ENCODE data around the gene SLC13A3.

Gene SLC13A3

DNA sequence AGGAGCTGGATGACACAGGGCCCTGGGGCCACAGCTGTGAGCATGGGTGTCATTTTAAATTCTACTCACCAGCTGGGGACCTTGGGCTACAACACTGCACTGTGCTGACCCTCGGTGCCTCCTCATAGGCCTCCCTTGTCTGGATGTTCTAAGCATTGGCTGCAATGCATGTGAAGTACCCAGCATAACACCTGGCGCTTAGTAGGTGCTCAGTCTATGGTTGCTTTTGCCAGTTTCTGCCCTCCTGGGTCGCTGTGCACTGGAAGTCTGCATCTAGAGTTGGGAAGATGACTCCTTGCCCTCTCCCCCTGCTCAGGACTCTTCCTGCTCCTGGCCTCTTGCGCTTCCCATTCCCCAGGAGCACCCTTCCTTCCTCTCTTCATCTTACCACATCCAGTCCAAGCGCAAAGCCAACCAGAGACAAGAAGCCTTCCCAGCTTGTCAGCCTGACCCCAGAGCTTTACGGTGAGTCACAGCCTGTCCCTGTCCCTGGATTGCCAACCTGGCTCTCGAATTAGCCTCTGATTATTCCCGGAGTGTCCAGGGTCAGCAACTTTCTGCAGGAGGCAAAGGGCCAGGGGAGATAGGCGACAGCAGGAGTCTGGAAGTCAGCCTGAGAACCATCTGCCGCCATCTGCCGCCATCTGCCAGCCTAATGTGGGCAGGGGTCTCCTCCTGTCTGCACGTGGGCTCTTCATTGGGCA lies 8.8 kb downstream of the SLC13A3 start:
- TF ChIP-seq, protein P1, sequence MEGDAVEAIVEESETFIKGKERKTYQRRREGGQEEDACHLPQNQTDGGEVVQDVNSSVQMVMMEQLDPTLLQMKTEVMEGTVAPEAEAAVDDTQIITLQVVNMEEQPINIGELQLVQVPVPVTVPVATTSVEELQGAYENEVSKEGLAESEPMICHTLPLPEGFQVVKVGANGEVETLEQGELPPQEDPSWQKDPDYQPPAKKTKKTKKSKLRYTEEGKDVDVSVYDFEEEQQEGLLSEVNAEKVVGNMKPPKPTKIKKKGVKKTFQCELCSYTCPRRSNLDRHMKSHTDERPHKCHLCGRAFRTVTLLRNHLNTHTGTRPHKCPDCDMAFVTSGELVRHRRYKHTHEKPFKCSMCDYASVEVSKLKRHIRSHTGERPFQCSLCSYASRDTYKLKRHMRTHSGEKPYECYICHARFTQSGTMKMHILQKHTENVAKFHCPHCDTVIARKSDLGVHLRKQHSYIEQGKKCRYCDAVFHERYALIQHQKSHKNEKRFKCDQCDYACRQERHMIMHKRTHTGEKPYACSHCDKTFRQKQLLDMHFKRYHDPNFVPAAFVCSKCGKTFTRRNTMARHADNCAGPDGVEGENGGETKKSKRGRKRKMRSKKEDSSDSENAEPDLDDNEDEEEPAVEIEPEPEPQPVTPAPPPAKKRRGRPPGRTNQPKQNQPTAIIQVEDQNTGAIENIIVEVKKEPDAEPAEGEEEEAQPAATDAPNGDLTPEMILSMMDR (IDR thresholded peaks at IDR 0.05; ENCODE audit: low read depth, low read length): no peak
- no peak for DNase-seq (ENCODE audit: extremely low read depth, low read depth)

DNA sequence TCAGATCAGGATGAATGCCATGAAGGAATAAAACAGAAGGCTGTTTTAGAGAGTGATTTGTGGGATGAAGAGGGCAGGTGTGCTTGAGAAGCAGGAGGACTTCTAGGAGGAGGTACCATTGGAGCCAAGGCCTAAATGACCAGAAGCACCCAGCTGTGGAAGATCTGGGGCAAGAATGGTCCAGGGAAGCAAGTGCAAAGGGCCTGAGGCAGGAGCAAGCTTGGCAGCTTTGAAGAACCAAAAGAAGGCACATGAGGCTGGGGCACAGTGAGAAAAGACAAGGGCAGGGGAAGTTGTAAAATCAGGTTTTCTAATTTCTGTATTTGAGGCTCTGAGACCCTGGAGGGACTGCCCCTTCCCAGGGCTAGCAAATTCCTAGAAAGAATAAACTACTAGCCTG lies 9.8 kb downstream of the SLC13A3 start:
- DNase-seq (ENCODE audit: extremely low read depth, low read depth): no peak
- TF ChIP-seq, protein P1 (IDR thresholded peaks at IDR 0.05; ENCODE audit: low read depth, low read length): no peak

DNA sequence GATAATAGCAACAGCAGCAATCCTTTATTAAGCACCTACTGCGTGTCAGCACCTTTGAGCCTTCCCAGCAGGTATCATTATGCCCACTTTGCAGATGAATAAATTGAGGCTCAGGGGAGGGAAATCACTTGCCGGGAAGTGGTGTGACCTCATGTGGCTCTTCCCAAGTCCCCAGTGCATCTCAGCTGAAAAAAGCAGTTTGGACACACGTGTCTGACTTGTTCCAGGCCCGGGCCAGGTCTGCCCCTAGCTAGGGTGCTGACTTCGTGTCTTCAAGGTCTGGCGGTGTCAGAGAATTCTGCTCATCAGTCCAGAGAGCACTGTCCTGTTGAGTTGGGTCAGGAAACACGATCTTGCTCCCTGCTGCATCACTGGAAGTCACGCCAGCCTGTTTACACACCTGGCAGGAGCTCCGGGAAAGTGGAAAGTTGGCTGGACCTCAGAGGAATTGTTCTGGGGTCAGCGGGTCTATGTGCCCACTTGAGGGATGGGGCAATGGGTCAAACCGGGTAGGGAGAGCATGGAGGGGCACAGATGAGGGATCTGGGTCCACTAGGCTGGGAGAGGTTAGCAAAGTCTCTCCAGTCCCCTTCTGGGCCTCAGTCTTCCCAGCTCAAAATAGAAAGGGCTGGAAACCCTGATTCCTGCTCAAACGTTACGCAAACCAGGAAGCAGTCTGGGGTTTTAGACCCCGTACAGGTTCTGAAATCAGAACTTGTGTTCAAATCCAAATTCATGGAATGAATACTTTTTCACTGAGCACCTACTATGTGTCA lies 10.5 kb downstream of the SLC13A3 start:
- no peak for DNase-seq (ENCODE audit: extremely low read depth, low read depth)
- TF ChIP-seq, protein P1 (IDR thresholded peaks at IDR 0.05; ENCODE audit: low read depth, low read length): no peak

DNA sequence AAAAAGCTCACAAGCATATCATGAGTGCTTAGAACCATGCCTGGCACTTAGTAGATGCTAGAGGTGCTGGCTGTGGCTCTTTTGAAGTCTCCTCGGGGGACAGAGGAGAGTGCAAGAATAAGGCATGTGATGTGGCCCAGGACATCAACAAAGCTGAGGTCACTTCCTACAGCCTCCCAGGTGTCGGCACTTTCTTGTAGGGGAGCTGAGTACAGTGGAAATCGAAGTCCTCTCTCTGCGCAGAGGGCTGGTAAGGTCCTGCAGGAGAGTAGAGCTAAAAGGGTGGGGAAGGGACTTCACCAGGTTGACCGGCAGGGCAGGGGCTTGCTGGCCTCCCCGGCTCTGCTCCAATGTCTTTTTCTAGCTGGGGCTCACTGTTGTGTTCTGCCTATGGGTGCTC lies 11.2 kb downstream of the SLC13A3 start:
- TF ChIP-seq, protein P1 (IDR thresholded peaks at IDR 0.05; ENCODE audit: low read depth, low read length): no peak
- no peak for DNase-seq (ENCODE audit: extremely low read depth, low read depth)

DNA sequence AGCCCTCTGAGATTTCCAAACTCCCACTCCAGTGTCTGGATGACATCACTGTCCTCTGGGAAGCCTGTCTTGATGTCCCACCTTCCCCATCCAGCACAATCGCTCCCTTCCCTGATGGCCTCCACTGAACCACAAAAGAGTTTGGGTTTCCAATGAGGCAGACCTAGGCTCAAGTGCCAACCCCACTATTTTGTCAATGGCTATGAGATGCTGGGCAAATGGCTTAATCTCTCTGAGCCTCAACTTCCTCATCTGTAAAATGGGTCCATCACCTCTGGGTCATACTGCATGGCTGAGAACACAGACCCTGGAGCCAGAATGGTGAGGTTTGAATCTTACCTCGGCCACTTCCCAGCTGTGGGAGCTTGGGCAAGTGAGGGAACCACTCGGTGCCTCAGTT lies 11.7 kb downstream of the SLC13A3 start:
- TF ChIP-seq, protein P1 (IDR thresholded peaks at IDR 0.05; ENCODE audit: low read depth, low read length): no peak
- DNase-seq (ENCODE audit: extremely low read depth, low read depth): no peak

- TF ChIP-seq, protein P1 (IDR thresholded peaks at IDR 0.05; ENCODE audit: low read depth, low read length): no peak
- DNase-seq (ENCODE audit: extremely low read depth, low read depth): no peak
Observed at GRCh38 chr20:46638898-46639274, 12.4 kb downstream of the SLC13A3 start.

- no peak for DNase-seq (ENCODE audit: extremely low read depth, low read depth)
- TF ChIP-seq, protein P1 (IDR thresholded peaks at IDR 0.05; ENCODE audit: low read depth, low read length): no peak
Observed at GRCh38 chr20:46638134-46638897, 12.9 kb downstream of the SLC13A3 start.

Measured in AG09319 (cell line).